Femur (tissue), 1 donor: ENCODE measurements around the gene ABHD8.
"Not testable (repeated sequence)": the region's sequence is repeated elsewhere in the genome, so short reads cannot be mapped to it uniquely, and the experiment has no call there.

Source experiments
- DNase-seq: peaks from one replicate; pipeline ENCODE4 v3.0.0-alpha.2; 2017

Gene ABHD8

DNA sequence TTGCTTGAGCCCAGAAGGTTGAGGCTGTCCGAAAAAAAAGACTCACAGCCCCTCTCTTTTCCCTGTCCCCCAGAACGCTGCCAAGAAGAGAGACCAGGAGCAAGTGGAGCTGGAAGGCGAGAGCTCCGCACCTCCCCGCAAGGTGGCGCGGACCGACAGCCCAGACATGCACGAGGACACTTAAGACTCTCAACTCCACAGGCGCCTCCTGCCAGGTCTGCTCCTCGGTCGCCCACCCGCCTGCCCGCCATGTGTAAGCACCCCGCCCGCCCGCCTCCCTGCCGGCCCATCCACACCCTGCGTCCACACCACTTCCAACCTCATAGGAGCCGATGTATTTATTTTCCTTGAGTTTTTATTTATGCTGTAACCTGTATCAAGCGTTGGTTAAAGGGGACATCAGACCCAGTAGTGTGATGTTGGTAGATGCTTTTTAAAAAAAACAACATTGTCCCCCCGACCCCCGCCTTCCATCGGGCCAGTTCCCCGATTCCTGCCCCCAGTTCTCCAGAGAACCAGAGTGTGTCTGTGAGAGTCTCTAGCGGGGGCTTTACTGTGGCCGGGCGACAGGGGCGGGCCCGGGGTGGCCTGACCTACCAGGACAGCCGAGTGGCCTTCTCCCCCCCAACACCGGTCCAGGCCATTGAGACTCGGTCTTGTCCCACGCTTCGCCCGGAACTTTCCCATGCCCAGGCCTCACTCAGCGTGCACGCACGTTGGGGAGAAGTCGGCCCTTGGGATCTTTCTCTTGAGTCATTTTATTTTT, 16.4 kb upstream of the ABHD8 start:
- no peak for DNase-seq

DNA sequence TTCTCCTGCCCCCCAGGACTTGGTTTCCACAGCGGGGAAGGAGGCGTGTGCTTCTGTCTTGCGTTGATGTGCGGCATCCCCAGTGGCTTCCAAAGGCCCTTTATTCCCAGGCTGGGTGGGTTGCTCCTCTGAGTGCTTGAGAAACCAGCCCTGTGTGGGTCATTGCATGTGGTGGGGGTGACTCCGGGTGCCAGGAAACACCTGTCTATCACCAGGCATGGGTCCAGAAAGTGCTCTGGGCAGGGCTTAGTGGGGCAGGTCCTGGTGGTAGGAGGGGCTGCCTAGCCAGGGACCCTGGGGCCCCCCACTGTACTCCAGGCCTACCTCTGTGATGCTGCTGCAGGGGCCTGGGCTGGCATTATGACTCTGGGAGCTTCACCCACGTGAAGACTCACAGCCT, 15.7 kb upstream of the ABHD8 start:
- DNase-seq, result no peak

DNA sequence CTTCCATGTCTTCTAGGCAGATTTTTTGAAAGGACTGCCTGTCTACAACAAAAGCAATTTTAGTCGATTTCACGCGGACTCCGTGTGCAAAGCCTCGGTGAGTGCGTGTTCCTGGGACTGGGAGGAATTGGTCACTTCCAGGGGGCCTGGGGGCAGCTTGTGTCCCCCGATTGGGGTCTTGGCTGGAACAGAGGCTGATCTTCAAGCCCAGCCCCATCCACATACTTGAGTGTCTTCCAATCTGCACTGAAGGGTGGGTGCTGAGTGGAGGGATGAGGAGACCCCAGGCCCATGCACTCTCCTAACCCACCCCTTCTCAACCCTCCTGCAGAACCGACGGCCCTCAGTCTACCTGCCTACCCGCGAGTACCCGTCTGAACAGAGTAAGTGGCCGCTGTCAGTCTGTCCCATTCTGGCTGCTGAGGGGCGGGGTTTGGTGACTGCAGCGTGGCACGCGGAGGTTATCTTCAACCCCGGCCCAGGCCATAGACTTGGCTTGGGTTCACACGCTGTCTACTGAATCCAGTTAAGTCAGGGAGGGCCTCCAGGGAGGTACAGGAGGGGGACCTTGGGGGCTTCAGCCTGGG, 10.9 kb upstream of the ABHD8 start:
- peak; percentile 20 for DNase-seq

DNA sequence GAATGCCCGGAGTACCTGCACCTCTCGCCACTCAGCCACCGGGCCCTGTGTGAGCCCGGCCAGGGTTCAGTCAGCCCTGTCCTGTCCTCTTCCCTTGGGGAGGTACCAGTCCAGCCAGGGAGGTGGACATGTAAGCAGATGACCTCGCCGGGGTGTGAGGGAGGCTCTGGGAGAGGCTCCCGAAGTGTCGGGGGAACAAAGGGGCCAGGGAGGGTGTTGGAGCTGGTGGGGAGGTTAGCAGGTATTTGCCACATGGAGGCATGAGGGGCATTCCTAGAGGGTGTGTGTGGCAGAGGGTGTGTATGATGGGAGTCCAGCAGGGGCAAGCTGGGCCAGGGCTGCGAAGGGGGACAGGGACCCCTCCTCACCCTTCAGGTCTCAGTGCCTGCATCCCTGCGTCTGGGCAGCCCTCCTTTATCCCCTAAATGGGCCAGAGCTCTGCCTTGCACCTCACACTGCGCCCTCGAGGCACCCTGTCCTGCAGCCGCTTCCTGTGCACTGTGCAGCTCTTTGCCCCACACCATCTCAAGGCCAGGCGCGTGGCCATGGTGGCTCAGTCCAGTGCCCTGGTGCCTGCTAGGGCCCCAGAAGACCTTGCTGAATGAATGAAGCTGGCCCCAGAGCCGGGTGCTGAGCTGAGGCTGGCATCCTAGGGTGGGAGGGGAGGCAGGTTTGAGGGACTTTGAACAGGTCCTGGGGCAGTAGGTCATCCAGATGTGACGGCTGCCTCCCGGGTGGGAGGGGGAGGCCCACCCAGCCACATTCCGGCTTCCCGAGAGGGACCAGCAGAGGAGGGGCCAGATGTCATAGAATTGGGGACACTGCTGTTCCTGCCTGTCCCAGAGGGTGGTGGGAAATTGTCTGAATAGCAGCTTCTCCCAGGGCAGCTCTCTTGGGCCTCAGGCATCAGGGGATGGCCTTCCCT, 9.2 kb upstream of the ABHD8 start:
- DNase-seq, result no peak

GRCh38 chr19:17311455-17312188, 8.4 kb upstream of the ABHD8 start:
- DNase-seq, result no peak

GRCh38 chr19:17309965-17310461, 6.8 kb upstream of the ABHD8 start:
- no peak for DNase-seq

- peak; percentile 100 for DNase-seq
Measured at GRCh38 chr19:17309198-17309964, 6.2 kb upstream of the ABHD8 start, which contains the start of gene DDA1. Gene DDA1, plus strand, starts transcription at chr19:17309563. Its CDS starts 92 bp downstream, at chr19:17309655.

- no peak for DNase-seq
Measured at GRCh38 chr19:17307876-17308377, 4.7 kb upstream of the ABHD8 start.

GRCh38 chr19:17306285-17306714, 3.1 kb upstream of the ABHD8 start:
- no peak for DNase-seq

GRCh38 chr19:17305517-17306284, 2.5 kb upstream of the ABHD8 start, which contains the start of gene MRPL34:
Gene MRPL34, plus strand, starts transcription at chr19:17305872. Its CDS starts 21 bp downstream, at chr19:17305893.
- DNase-seq, result peak; percentile 97

GRCh38 chr19:17305216-17305516, 1.9 kb upstream of the ABHD8 start:
- DNase-seq, result no peak

DNA sequence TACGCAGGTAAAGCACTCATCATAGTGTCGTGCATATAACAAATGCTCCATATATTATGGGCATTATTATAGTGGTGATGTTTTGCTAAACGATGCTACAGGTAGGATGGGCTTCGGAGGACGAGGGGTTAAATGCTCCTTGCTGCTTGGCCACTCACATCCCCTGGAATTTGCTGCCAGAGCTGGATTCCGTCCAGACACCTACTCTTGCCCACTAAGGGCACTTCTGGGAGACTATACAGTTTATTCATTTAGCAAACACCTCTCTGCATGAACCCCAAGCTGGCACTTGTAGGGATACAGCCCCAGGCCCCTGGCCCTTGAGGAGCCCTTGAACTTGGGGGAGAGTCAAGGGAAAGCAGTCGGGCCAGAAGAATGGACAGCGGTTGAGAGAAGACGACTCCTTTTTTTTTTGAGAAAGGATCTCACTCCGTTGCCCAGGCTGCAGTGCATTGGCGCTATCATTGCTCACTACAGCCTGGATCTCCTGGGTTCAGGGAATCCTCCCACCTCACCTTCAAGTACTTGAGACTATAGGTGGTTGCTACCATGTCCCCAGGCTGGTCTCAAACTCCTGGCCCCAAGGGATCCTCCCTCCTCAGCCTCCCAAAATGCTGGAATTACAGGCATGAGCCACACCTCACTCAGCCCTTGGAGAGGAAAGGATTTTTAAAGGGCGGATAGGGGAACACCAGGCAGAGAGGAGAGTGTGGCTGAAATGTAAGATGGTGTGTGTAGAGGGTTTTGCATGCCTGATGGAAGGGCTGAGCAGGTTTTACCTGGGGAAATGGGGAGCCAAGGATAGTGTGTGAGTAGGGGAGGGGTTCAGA, 1.4 kb upstream of the ABHD8 start:
- no peak for DNase-seq

- no peak for DNase-seq
Measured at GRCh38 chr19:17303940-17304267, 679 bp upstream of the ABHD8 start.

GRCh38 chr19:17302391-17303166, 646 bp downstream of the ABHD8 start:
- no peak for DNase-seq

DNA sequence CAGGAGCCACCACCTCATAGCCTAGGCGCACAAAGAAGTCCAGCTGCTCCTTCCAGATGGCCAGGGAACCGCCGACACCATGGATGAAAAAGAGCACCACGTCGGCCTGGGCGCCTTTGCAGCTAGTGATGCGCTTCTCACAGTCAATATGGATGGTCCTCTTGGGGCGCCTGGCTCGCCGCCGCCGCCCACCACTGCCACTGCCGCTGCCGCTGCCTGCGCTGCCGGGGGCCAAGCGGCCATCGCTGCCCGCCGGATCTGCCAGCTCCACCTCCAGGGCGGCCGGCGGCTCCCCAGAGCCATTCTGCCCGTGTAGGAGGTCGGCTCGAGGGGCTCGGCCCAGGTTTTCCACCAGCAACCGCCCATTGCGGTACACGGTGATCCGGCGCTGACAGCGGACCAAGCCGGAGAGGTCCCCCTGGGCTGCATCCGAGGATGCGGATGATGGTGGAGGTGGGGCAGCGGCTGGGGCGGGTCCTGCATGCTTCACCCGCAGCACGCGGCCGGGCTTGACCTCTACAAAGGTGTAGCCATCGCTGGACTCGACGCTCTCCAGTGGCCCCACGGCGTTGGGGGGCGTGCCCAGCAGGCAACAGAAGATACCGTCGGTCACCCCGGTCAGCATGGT, 2.1 kb downstream of the ABHD8 start:
- no peak for DNase-seq

DNA sequence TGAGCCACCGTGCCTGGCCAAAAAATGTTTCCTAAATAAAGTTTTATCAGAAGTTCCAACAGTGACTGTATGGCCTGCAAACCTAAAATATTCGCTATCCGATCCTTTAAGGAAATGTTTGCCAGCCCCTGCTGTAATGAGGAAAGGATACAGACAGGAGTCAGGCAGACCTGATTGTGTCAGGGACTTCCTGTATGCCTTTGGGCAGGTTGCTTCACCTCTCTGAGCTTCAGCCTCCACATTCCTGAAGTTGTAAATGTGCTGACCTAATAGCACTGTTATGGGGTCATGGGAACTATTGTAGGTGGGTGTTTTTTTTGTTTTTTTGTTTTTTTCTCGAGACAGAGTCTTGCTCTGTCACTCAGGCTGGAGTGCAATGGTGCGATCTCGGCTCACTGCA, 6.2 kb downstream of the ABHD8 start:
- DNase-seq, result no peak

DNA sequence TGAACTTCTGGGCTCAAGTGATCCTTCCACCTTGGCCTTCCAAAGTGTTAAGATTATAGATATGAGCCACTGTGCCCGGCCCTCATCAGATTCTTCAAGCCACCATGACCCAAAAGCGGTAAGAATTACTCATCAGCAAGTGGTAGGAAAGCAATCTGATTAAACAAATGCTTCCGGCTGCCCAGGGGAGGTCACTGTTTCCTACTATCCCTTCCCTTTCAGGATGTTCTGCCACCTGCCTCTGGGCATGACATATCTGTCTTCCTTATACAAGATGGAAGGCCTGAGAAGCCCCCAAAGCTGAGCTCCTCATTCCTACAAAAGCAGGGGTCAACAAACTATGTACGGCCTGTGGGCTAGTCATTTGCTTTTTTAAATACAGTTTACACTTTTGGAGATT, 7.0 kb downstream of the ABHD8 start:
- no peak for DNase-seq

GRCh38 chr19:17295551-17295950, 7.7 kb downstream of the ABHD8 start:
- not testable (repeated sequence) for DNase-seq
